ENCODE data around the gene BPGM. TPM values are rescaled to one million over a fixed set of nuclear protein-coding genes. Genes with fewer than 3 reads are reported as not detected.
A peak's percentile ranks its signal among the peaks of the same experiment; 100 is the strongest.

The BPGM gene
- polyA plus RNA-seq, 1 of the 3 experiments (the other 2 are of a cell fraction) = 12.4 TPM

DNA sequence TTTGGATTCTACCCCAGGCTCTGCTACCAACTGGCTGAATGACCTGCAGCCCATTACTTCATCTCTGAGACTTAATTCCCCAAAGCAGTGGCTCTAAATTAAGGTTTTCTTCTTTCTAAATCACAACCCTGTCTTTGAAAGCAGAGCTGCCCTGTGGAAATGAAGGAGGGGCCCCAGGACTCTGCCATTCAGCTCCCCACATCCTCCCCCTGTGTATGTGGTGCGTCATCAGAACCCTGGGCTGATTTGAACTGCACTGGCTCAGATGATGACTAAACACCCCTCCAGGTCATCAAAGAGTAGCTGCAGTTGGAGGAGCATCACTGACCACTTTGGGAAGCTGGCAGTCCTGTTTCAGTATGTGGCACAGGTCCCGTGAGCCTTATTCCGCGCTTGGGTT lies 46.6 kb downstream of the BPGM start:
- POLR2A ChIA-PET = no interaction called here
- H2AFZ ChIP-seq (ENCODE audit: low read depth) = peak overlapping the region; percentile 62; the same call in 1 of the 2 replicates
- TF ChIP-seq SIN3A (IDR thresholded peaks at IDR 0.05; ENCODE audit: borderline replicate concordance, low read depth, low read length) (no peak), RXRA (IDR thresholded peaks at IDR 0.05; ENCODE audit: borderline replicate concordance, low read depth) (no peak; the same call in 1 of the 2 replicates), TCF12 (IDR thresholded peaks at IDR 0.05) (peak; percentile 78), ELF1 (IDR thresholded peaks at IDR 0.05) (no peak), RCOR1 (IDR thresholded peaks at IDR 0.05; ENCODE audit: low read length) (no peak), MXI1 (IDR thresholded peaks at IDR 0.05; ENCODE audit: low read depth, low read length) (no peak), POLR2AphosphoS5 (IDR thresholded peaks at IDR 0.05; ENCODE audit: low read depth, low read length) (no peak), NFIC (IDR thresholded peaks at IDR 0.05; ENCODE audit: borderline replicate concordance) (peak; percentile 62; the same call in 1 of the 2 replicates), EP300 (IDR thresholded peaks at IDR 0.05; ENCODE audit: borderline replicate concordance in 1 of 2, low read depth in 1 of 2, low read length in 1 of 2) (peak in 1 of 2 experiments; percentile 54; a peak in 1 of 4 replicates), EZH2phosphoT487 (IDR thresholded peaks at IDR 0.05; ENCODE audit: borderline replicate concordance, low read depth) (no peak), RAD21 (IDR thresholded peaks at IDR 0.05; ENCODE audit: low read length) (no peak), GABPA (IDR thresholded peaks at IDR 0.05; ENCODE audit: low read depth) (no peak), MEF2A (IDR thresholded peaks at IDR 0.05; ENCODE audit: borderline replicate concordance, low read depth) (no peak), GATA2 (CRISPR knock-in tag; IDR thresholded peaks at IDR 0.05) (no peak), NRF1 (IDR thresholded peaks at IDR 0.05; ENCODE audit: low read depth, low read length) (no peak), RFX5 (IDR thresholded peaks at IDR 0.05; ENCODE audit: low read length) (no peak), JUND (IDR thresholded peaks at IDR 0.05) (peak; percentile 92), FOSL2 (IDR thresholded peaks at IDR 0.05; ENCODE audit: borderline replicate concordance, low read depth) (peak; percentile 95), TAF1 (IDR thresholded peaks at IDR 0.05; ENCODE audit: borderline replicate concordance, low read depth, low read length) (0 out of 2 replicates have a peak, but pooled peaks have one; percentile 13)
- TF ChIP-seq, protein P1, sequence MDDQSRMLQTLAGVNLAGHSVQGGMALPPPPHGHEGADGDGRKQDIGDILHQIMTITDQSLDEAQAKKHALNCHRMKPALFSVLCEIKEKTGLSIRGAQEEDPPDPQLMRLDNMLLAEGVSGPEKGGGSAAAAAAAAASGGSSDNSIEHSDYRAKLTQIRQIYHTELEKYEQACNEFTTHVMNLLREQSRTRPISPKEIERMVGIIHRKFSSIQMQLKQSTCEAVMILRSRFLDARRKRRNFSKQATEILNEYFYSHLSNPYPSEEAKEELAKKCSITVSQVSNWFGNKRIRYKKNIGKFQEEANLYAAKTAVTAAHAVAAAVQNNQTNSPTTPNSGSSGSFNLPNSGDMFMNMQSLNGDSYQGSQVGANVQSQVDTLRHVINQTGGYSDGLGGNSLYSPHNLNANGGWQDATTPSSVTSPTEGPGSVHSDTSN (IDR thresholded peaks at IDR 0.05) = peak; percentile 60
- TF ChIP-seq, protein P2, sequence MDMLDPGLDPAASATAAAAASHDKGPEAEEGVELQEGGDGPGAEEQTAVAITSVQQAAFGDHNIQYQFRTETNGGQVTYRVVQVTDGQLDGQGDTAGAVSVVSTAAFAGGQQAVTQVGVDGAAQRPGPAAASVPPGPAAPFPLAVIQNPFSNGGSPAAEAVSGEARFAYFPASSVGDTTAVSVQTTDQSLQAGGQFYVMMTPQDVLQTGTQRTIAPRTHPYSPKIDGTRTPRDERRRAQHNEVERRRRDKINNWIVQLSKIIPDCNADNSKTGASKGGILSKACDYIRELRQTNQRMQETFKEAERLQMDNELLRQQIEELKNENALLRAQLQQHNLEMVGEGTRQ (IDR thresholded peaks at IDR 0.05; ENCODE audit: borderline replicate concordance, low read depth, low read length) = no peak
- TF ChIP-seq, protein P3, sequence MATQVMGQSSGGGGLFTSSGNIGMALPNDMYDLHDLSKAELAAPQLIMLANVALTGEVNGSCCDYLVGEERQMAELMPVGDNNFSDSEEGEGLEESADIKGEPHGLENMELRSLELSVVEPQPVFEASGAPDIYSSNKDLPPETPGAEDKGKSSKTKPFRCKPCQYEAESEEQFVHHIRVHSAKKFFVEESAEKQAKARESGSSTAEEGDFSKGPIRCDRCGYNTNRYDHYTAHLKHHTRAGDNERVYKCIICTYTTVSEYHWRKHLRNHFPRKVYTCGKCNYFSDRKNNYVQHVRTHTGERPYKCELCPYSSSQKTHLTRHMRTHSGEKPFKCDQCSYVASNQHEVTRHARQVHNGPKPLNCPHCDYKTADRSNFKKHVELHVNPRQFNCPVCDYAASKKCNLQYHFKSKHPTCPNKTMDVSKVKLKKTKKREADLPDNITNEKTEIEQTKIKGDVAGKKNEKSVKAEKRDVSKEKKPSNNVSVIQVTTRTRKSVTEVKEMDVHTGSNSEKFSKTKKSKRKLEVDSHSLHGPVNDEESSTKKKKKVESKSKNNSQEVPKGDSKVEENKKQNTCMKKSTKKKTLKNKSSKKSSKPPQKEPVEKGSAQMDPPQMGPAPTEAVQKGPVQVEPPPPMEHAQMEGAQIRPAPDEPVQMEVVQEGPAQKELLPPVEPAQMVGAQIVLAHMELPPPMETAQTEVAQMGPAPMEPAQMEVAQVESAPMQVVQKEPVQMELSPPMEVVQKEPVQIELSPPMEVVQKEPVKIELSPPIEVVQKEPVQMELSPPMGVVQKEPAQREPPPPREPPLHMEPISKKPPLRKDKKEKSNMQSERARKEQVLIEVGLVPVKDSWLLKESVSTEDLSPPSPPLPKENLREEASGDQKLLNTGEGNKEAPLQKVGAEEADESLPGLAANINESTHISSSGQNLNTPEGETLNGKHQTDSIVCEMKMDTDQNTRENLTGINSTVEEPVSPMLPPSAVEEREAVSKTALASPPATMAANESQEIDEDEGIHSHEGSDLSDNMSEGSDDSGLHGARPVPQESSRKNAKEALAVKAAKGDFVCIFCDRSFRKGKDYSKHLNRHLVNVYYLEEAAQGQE (IDR thresholded peaks at IDR 0.05; ENCODE audit: low read depth, low read length) = 0 out of 2 replicates have a peak, but pooled peaks have one; percentile 64
- TF ChIP-seq, protein P4, sequence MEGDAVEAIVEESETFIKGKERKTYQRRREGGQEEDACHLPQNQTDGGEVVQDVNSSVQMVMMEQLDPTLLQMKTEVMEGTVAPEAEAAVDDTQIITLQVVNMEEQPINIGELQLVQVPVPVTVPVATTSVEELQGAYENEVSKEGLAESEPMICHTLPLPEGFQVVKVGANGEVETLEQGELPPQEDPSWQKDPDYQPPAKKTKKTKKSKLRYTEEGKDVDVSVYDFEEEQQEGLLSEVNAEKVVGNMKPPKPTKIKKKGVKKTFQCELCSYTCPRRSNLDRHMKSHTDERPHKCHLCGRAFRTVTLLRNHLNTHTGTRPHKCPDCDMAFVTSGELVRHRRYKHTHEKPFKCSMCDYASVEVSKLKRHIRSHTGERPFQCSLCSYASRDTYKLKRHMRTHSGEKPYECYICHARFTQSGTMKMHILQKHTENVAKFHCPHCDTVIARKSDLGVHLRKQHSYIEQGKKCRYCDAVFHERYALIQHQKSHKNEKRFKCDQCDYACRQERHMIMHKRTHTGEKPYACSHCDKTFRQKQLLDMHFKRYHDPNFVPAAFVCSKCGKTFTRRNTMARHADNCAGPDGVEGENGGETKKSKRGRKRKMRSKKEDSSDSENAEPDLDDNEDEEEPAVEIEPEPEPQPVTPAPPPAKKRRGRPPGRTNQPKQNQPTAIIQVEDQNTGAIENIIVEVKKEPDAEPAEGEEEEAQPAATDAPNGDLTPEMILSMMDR (IDR thresholded peaks at IDR 0.05) = no peak
- TF ChIP-seq, protein P5, sequence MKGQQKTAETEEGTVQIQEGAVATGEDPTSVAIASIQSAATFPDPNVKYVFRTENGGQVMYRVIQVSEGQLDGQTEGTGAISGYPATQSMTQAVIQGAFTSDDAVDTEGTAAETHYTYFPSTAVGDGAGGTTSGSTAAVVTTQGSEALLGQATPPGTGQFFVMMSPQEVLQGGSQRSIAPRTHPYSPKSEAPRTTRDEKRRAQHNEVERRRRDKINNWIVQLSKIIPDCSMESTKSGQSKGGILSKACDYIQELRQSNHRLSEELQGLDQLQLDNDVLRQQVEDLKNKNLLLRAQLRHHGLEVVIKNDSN (IDR thresholded peaks at IDR 0.05; ENCODE audit: borderline replicate concordance, low read depth) = no peak
- TF ChIP-seq, protein P6, sequence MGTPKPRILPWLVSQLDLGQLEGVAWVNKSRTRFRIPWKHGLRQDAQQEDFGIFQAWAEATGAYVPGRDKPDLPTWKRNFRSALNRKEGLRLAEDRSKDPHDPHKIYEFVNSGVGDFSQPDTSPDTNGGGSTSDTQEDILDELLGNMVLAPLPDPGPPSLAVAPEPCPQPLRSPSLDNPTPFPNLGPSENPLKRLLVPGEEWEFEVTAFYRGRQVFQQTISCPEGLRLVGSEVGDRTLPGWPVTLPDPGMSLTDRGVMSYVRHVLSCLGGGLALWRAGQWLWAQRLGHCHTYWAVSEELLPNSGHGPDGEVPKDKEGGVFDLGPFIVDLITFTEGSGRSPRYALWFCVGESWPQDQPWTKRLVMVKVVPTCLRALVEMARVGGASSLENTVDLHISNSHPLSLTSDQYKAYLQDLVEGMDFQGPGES (IDR thresholded peaks at IDR 0.05; ENCODE audit: low read depth, low read length) = no peak

More for the DNA sequence above, 46.6 kb downstream of the BPGM start:
- DNase-seq = no peak
- no peaks in the 10 kb centered on the region for H3K27me3 ChIP-seq (ENCODE audit: insufficient read depth)
- H4K20me1 ChIP-seq (ENCODE audit: insufficient read depth) = no peaks in the 10 kb centered on the region
- 77% methylated on average over 4 of the region's 4 CpGs for WGBS (ENCODE audit: low lambda C conversion rate)
- no peaks in the 10 kb centered on the region for H3K9me2 ChIP-seq
- peaks cover 20 to 49% of the 10 kb centered on the region in 2 experiments for H3K4me1 ChIP-seq (ENCODE audit: control insufficient read depth in 1 of 2, insufficient read depth in 2 of 2, low read depth in 1 of 2, low read length in 1 of 2)
- no peak overlapping the region for H3K4me3 ChIP-seq (ENCODE audit: low read depth in 2 of 2, low read length in 1 of 2)
- peak overlapping the region; percentile 72; the same call in 1 of the 2 replicates for H3K4me2 ChIP-seq
- H3K36me3 ChIP-seq (replicated peaks in 1 of 2; ENCODE audit: control insufficient read depth in 1 of 2, insufficient read depth in 2 of 2, low read length in 1 of 2) = no peaks in the 10 kb centered on the region
- peaks cover 24% of the 10 kb centered on the region for H3F3A ChIP-seq (replicated peaks; ENCODE audit: insufficient read depth)
- H3K79me2 ChIP-seq (ENCODE audit: insufficient read depth) = no peaks in the 10 kb centered on the region
- H3K9me3 ChIP-seq = no peaks in the 10 kb centered on the region
- peak overlapping the region; percentile 37 for H3K9ac ChIP-seq
- CTCF ChIA-PET = interaction anchor here (0.9 to 10.7 kb wide), 7 partner anchors 9 to 261 kb away, joined by 3 to 114 read pairs (median 3); no protein-coding TSS in a partner anchor
- H3K27ac ChIP-seq (ENCODE audit: low read depth in 2 of 2, low read length in 1 of 2) = peak overlapping the region; percentile 88 to 90; a peak in 3 of 4 replicates

Data from SK-N-SH (cell line).